ENCODE results near the gene GH2. TPM values are rescaled to one million over a fixed set of nuclear protein-coding genes. Genes with fewer than 3 reads are reported as not detected.
"Not testable (repeated sequence)": the region's sequence is repeated elsewhere in the genome, so short reads cannot be mapped to it uniquely, and the experiment has no call there.

GH2 gene
- total RNA-seq, 2 donors from 2014 or later = not detected

DNA sequence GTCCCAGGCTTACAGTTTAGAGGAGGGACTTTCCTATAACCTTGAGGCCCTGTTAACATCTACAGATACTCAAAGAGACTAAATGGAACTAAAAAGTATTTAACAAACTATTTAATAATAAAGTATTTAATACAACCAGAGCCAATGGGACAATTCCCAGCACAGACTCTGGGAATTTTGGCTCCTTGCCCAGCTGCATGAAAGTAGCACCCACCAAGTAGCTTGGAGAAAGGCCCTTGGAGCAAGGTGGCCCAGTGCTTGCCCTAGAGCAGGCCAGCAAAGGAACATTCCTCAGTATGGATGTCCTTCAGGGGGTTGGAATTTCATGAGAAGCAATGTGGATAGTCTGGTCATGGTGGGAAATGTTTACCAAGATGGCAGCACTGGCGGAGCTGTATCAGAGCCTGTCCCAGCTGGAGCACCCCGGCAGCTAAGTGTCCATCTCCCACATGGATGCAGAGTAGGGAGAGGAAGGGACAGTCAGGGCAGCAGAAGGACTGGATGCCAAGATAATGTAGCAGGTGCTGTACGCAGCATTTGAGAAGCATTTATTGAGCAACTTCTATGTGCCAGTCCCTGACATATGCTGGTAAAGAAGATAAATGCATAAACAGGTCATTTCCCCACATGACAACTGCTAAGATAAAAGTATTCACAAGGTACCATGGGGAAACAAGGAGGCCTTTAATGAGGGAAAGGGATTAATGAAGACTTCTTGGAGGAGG is 34.1 kb downstream of the GH2 start:
- Histone ChIP-seq H3K36me3 (no peaks in the 10 kb centered on the region), H3K27ac (no peak overlapping the region), H3K9ac (ENCODE audit: low read depth in 2 of 2, low read length in 2 of 2) (no peak overlapping the region), H3K4me1 (no peaks in the 10 kb centered on the region), H3K9me3 (no peaks in the 10 kb centered on the region), H3K27me3 (no peaks in the 10 kb centered on the region), H3K4me3 (no peak overlapping the region)
- no peak for DNase-seq
- TF ChIP-seq, protein P1, sequence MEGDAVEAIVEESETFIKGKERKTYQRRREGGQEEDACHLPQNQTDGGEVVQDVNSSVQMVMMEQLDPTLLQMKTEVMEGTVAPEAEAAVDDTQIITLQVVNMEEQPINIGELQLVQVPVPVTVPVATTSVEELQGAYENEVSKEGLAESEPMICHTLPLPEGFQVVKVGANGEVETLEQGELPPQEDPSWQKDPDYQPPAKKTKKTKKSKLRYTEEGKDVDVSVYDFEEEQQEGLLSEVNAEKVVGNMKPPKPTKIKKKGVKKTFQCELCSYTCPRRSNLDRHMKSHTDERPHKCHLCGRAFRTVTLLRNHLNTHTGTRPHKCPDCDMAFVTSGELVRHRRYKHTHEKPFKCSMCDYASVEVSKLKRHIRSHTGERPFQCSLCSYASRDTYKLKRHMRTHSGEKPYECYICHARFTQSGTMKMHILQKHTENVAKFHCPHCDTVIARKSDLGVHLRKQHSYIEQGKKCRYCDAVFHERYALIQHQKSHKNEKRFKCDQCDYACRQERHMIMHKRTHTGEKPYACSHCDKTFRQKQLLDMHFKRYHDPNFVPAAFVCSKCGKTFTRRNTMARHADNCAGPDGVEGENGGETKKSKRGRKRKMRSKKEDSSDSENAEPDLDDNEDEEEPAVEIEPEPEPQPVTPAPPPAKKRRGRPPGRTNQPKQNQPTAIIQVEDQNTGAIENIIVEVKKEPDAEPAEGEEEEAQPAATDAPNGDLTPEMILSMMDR (IDR thresholded peaks at IDR 0.05) = no peak
- intact Hi-C loops (cut with DNase I) = no loop called here

DNA sequence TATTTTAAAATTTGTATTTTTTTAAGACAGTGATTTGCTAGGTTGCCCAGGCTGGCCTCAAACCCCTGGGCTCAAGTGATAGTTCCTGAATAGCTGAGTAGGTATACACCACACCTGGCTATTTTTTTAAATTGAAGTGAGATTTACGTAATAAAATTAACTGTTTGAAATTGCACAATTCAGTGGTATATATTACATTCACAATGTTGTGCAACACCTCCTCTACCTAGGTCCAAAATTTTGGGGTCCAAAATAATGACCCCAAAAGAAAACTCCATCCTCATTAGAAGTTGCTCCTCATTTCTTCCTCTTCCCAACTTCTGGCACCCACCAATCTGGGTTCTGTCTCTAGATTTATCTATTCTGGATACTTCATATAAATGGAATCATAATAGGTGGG is 36.2 kb downstream of the GH2 start:
- no peaks in the 10 kb centered on the region for H3K9me3 ChIP-seq
- no peak overlapping the region for H3K27ac ChIP-seq
- TF ChIP-seq, protein P1 (IDR thresholded peaks at IDR 0.05) = no peak
- H3K9ac ChIP-seq (ENCODE audit: low read depth in 2 of 2, low read length in 2 of 2) = no peak overlapping the region
- H3K36me3 ChIP-seq = no peaks in the 10 kb centered on the region
- intact Hi-C loops (cut with DNase I) = no loop called here
- H3K27me3 ChIP-seq = no peaks in the 10 kb centered on the region
- H3K4me3 ChIP-seq = no peak overlapping the region
- no peak for DNase-seq
- peaks cover 9% of the 10 kb centered on the region for H3K4me1 ChIP-seq

DNA sequence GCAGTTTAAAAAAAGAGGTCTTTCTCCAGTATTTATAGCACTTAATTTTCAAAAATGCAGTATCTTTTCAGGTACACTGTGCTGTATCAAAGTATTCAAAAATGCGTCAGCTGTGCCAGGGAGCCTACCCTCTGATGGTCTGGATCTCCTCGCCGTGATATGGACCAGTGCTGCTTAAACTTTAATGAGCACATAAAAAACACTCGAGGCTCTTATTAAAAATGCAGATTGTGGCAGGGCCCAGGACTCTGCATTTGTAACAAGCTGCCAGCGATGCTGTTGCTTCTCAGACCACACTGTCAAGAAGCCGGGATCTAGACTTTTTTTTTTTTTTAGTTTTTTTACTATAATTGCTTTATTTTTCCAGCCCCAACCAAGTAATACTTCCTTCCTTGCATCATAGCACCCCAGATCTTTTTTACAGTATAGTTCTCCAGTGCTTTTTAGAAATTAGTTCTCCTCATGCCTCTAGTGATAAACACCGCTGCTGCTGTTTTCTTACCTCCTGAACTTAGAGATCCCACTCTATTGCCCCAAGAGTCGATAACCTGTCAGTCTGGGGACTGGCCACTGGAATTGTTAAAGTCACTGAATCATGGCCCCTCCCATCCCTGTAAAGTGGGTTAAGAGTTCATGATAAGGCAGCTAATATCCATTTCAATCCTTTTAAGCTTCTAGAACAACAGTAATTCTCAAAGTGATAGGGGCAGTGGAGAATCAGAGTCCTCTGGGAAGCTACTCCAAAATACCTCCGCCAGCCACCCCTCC is 37.6 kb downstream of the GH2 start:
- intact Hi-C loops (cut with DNase I) = no loop called here
- no peak overlapping the region for H3K4me3 ChIP-seq
- H3K9me3 ChIP-seq = no peaks in the 10 kb centered on the region
- no peaks in the 10 kb centered on the region for H3K27me3 ChIP-seq
- peaks cover 16% of the 10 kb centered on the region for H3K4me1 ChIP-seq
- H3K9ac ChIP-seq (ENCODE audit: low read depth in 2 of 2, low read length in 2 of 2) = no peak overlapping the region
- DNase-seq = no peak
- H3K27ac ChIP-seq = peak overlapping the region; percentile 92
- no peaks in the 10 kb centered on the region for H3K36me3 ChIP-seq
- TF ChIP-seq, protein P1 (IDR thresholded peaks at IDR 0.05) = no peak

DNA sequence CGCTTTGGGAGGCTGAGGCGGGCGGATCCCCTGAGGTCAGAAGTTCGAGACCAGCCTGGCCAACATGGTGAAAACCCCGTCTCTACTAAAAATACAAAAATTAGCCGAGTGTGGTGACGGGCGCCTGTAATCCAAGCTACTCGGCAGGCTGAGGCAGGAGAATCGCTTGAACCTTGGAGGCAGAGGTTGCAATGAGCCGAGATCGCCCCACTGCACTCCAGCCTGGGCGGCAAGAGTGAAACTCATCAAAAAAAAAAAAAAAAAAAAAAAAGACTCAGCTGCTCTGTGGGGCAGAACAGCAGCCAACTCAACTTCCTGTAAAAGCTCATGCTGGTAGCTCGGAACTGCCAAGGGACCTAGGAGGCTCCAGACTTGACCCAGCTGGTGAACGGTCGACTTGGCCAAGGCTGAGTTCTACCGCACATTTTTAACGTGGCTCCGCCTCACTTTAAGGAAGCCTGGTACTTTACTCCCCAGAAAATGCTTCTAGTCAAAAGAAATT is 38.3 kb downstream of the GH2 start:
- H3K4me1 ChIP-seq = peaks cover 19% of the 10 kb centered on the region
- H3K9me3 ChIP-seq; DNase-seq; H3K27me3 ChIP-seq; H3K36me3 ChIP-seq; intact Hi-C loops (cut with DNase I): not testable (repeated sequence)
- H3K27ac ChIP-seq = peak overlapping the region; percentile 92
- peak overlapping the region; percentile 52 to 55 for H3K9ac ChIP-seq (ENCODE audit: low read depth in 2 of 2, low read length in 2 of 2)
- peak overlapping the region; percentile 93 for H3K4me3 ChIP-seq

DNA sequence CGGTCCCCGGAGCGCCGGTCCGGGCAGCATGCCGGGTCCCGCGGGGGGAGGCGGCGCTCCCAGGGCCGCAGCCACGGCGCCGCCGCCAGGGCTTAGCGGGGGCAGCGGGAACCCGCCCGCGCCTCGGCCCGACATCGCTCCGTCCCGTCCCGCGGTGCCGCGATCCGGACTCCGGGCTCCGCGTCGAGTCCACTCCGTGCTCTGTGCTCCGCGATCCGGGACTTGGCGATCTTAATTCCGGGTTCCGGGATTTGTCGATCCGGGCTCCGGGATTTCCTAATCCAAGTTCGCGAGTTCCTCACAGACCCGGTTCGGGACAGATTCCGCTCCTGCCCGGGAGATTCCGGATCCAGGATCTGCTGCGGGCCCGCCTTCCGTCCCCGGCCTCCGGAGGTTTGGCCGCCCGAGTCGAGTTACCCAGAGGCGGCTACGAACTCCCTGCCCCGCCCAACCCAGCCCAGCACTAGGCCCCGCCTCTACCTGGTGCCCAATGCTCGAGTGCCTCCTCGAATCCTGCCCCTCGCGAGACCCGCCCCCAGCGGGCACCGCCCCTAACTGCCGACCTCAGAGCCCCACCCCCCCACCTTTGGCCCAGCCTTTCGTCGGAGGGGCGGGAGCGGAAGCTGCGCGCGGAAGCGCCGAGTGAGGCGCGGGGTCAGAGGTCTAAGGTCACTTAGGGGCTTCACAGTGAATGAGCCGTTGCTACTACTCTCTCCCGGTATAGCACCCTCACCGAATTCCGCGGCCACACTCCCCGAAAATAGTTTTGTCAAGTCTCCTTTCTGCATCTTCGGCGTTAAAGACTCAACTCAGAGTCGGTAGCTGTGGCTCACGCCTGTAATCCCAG is 39.0 kb downstream of the GH2 start, which contains the start of gene SMARCD2:
TSS of gene SMARCD2 (minus strand) at position 146 of the 847 bp plus-strand sequence. CDS start at position 135, 11 bp downstream.
- H3K27me3 ChIP-seq = no peaks in the 10 kb centered on the region
- peak within 1 kb of the TSS; percentile 92 for H3K27ac ChIP-seq
- peak; percentile 99 for DNase-seq
- H3K9me3 ChIP-seq = no peaks in the 10 kb centered on the region
- H3K9ac ChIP-seq (ENCODE audit: low read depth in 2 of 2, low read length in 2 of 2) = peak within 1 kb of the TSS; percentile 98 to 99
- peaks cover 19% of the 10 kb centered on the region for H3K4me1 ChIP-seq
- H3K36me3 ChIP-seq = no peaks in the 10 kb centered on the region
- TF ChIP-seq, protein P1 (IDR thresholded peaks at IDR 0.05) = no peak
- peak within 1 kb of the TSS; percentile 93 for H3K4me3 ChIP-seq
- intact Hi-C loops (cut with DNase I) = no loop called here
